ENCODE results near the gene TOMM70.
"Not testable (repeated sequence)": the region's sequence is repeated elsewhere in the genome, so short reads cannot be mapped to it uniquely, and the experiment has no call there.

TOMM70 gene

DNA sequence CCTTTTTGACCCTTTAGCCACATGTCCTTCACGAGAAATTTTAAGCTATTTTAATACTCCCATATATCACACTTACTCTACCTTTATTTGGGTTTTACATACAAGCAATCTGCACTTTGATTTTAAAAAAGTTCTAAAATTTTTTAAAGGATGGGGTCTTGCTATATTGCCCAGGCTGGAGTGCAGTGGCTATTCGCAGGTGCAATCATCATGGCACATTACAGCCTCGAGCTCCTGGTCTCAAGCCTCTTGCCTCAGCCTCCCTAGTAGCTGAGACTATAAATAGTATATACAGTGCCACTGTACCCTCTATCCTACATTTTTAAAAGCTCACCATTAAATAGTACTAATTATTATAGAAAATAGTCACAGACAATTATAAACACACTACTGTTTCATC, 36.5 kb downstream of the TOMM70 start:
- no peak for DNase-seq (ENCODE audit: low read depth in 2 of 2)

DNA sequence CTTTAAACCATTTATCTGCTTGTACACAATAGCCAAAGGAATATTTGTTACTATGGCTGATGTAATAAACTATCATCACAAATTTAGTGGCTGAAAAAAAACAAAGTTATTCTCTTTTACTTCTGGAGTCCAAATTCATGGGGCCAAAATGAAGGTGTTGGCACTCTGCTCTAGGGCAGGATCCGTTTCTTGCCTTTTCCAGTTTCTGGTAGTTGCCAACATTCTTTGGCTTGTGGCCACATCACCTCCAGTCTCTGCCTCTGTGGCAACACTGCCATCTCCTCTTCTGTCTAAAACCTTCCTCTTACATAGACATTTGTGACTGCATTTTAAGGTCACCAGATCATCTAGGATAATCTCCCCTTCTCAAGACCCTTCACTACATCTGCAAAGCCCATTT, 39.0 kb downstream of the TOMM70 start:
- no peak for DNase-seq (ENCODE audit: low read depth in 2 of 2)

DNA sequence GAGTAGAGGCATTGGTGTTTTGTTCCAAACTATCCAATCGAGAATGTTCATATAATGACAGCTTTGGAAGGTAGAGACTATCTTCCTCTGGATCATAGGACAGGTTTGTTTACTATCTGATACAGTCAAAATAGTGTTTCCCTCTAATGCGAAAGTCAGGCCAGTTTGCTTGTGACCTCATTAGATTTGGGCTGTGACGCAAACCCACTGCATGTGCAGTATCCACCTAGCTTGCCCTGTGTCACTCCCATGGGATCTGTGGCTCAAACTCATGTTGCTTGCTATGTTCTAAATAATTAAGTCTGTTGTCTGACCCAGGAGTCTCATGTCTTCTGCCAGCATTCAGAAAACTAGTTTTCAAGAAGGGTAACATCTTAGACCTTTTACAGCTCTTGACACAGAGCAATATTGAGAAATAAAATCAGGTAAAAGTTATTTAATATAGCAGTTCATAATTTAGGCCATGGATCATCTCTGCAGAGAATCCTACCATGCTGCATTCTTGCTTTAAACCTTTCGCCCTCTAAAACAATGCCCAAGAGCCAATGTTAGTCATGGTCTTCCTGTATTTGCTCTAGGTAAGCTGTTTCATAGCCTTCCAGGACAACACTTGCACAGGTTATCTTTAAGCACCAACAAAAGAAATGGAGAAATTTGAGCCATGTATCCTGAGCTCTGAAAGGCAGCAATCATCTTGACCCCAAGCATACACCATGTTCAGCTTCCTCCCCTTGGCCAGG, 40.0 kb downstream of the TOMM70 start:
- no peak for DNase-seq (ENCODE audit: low read depth in 2 of 2)

DNA sequence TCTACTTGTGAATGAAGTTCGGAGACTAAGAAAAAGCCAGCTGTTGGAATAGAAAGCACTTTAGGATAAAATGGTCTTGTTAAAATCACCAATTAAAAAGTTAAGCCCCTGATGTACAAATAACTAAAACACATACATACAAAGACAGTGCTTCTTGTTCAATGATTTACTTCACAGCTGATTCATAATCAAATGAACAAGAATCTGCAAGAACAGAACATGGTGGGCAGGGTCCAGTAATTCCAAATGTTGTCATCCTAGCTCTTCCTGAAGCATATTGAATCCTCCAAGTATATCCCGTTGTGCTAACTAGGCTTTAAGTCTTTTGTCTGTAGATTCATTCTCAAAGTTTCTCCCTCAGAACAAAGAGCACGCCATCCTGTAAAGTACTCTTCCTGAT, 41.9 kb downstream of the TOMM70 start:
- DNase-seq (ENCODE audit: low read depth in 2 of 2): no peak

DNA sequence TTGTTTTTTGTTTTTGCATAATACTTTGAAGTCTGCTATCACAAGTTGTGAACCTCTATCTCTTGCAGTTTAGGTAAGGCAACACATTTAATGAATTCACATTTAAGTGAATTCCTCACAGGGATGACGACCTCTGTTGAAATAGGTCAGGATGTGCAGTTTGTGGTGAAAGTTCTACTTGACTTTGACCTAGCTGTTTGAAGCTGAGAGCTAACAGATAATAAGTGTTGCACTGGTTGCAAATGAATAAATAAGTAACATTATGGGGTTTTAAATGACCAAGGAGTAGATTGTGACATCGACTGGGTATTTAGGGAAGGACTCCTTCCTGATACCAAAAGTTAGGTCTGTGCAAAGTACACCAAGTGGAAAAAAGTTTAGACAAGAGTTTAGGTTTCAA, 42.5 kb downstream of the TOMM70 start:
- no peak for DNase-seq (ENCODE audit: low read depth in 2 of 2)

DNA sequence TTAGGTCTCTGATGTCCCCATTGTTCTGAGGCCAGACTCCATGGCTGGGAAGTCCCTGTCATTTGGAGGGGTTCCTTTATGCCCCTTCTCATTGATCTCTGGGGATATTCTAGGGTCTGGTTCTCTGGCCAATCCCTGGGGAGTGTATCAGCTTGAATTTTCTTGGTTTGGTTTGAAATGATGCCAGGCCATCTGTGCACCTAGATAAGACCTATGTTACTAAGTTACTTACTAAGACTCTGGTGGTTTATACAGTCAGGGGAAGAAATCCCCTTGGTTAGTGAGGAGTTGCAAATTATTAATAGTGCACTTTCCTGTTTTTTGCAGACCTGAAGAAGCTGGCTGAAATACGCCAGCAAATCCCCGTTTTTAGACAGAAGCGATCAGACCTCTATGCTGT, 46.0 kb downstream of the TOMM70 start:
- no peak for DNase-seq (ENCODE audit: low read depth in 2 of 2)

DNA sequence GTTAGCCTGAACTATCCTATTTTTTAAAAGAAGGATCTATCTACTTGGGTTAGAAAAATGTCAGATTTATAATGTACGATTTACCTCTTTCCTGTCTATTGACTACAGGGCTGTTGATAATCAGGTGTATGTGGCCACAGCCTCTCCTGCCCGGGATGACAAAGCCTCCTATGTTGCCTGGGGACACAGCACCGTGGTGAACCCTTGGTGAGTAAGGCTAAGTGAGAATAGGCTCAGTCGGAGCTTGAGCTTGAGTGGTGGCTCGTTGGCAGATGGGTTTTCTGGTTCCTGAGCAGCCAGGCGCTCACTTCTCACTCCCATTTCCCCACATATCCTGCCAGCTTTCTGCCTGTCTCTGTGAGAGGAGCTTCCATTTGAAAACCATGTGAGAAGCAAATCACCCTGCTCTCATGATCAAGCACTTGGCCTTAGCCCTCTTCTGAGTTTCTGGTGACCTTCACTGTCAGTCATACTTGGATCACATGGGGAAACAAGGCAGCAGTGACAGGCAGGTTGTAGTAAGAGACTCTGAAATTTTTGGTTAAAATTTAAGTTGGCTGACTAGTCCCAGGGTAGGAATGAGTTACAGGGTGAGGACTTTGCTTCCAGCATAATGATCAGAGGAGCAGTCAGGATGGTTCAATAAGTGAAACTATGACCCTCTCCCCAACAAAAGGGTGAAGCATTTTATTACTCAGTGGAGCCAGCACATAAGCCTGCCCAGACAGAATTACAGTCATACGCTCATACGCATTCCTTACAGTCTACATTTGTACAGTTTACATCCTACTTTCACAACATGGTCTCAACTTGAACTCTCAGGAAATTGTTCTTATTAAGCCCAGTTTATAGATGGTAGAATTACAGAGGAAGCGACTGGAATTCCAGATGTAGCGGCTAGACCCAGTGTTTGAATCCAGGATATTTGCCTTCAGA, 48.3 kb downstream of the TOMM70 start:
- DNase-seq (ENCODE audit: low read depth in 2 of 2): no peak

DNA sequence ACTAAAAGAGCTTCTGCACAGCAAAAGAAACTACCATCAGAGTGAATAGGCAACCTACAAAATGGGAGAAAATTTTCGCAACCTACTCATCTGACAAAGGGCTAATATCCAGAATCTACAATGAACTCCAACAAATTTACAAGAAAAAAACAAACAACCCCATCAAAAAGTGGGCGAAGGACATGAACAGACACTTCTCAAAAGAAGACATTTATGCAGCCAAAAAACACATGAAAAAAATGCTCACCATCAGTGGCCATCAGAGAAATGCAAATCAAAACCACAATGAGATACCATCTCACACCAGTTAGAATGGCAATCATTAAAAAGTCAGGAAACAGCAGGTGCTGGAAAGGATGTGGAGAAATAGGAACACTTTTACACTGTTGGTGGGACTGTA, 49.1 kb downstream of the TOMM70 start:
- not testable (repeated sequence) for DNase-seq (ENCODE audit: low read depth in 2 of 2)

DNA sequence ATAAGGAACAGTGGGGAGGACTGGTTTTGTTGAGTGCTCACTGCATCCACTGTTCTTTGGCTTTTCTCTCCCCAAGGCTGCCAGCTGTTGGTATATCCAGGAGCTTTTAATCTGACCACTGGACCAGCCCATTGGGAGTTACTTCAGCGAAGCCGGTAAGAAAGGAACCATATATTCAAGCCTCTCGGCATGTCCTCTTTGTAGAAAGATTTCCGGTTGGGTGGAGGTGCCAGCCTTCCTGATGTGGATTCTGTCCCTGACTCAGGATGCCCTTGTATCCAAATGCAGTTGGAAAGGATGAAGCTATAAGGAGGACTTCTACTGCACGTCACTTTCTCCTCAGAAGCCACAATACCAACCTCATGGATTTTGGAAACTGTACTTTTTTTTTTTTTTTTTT, 52.2 kb downstream of the TOMM70 start:
- DNase-seq (ENCODE audit: low read depth in 2 of 2): no peak

DNA sequence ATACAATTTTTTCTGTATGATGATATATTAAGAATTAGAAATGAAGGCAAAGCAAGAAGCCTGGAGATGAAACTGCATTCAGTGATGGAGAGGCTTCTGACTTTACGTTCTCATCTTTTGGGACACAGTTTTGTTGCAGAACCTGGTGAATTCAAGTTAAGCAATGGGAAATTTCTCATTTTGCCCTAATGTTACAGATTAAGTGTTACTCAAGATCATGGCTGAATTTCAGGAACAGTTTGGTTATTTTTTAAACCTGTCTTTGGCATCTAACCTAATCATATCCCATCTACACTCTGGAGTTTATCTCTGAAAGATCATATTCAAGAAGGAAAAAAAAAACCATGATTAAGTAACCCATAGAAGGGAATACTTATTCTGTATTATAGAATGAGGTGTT, 60.4 kb downstream of the TOMM70 start:
- DNase-seq (ENCODE audit: low read depth in 2 of 2): no peak

DNA sequence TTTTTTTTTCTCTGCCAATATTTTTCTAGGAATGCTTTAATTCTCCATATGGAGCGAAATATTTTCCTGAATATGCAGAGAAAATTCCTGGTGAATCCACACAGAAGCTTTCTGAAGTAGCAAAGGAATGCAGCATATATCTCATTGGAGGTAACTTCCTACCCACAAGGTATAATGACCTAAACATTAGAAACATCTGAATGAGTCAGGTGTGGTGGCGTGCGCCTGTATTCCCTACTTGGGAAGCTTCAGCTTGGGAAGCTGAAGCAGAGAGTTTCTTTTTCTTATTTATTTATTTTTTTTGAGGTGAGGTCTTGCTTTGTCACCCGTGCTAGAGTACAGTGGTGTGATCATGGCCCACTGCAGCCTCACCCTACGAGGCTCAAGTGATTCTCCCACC, 61.1 kb downstream of the TOMM70 start:
- no peak for DNase-seq (ENCODE audit: low read depth in 2 of 2)

DNA sequence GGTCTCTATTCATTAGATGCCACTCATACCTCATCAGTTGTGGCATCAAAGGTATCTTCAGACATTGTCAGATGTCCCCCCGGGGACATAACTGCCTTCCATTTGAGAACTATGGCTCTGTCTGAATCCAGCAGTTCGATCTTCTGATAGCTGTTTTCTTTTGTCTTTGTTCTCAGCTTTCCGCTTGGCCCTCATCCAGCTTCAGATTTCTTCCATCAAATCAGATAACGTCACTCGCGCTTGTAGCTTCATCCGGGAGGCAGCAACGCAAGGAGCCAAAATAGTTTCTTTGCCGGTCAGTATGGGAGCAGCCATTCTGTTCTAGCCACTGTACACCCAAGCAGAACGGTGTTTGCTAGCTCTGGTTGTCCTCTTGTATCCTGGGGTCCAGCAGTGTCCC, 62.0 kb downstream of the TOMM70 start:
- no peak for DNase-seq (ENCODE audit: low read depth in 2 of 2)

DNA sequence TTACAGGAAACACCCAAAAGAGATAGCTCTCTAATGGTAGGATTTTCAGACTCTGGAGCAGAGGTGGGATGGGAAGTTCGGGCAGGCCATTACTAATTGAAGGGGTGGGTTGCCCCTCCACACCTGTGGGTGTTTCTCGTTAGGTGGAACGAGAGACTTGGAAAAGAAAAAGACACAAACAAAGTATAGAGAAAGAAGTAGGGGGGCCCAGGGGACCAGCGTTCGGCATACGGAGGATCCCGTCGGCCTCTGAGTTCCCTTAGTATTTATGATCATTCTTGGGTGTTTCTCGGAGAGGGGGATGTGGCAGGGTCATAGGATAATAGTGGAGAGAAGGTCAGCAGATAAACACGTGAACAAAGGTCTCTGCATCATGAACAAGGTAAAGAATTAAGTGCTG, 64.7 kb downstream of the TOMM70 start:
- not testable (repeated sequence) for DNase-seq (ENCODE audit: low read depth in 2 of 2)

DNA sequence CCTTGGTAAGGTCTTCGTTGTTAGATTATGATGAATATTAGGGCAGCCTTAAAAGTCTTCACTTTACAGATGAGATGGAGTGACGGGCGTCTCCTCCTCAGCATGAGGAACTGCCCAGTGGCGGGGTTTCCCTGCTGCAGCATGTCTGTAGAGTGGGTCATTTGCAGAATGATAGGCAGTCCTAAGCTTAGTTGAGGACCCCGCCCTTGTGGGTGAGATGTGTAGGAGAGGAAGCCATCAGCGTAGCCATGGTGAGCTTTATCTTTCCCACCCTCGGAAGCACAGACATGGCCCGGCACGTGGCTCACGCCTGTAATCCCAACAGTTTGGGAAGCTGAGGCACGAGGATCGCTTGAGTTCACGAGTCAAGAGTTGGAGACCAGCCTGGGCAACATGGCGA, 65.5 kb downstream of the TOMM70 start:
- no peak for DNase-seq (ENCODE audit: low read depth in 2 of 2)

DNA sequence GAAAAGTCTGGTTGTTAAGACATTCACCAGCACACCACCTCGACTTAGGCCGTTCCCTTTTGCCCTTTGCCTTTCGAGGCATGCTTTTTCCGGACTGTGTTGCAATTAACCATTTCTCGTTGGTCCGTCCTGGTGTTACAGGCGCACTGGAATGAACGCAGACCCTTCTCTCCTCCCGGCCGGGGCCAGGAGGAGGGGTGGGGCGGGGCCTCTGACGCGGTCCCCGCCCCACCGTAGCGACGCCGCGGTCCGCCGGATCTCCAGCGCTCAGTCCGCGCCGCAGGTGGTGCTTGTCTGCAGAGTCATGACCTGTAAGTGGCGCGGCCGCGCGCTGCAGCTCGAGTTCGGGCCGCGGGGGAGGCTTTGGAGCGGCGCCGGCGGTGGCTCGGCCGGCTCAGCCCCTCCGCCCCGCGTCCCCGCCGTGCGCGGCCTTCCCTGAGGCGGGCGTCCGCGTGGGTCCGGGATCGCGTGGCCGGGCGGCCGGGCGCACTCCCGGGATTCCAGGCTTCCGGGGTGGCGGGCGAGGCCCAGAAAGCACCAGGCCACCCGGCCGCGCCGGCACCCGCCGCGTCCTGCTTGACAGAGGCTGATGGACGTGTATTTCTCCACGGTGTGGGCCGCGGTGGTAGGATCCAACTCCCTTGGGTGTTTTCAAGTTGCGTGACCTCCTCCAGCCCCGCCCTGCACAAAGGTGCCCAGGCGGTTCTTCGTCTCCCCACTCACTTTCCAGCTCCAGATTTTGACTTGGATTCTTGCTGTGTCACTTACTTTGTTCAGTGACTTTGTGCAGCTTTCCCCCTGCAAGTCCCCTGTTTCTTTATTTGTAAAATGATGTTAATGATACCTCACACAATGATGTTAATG, 66.2 kb downstream of the TOMM70 start, which contains the start of gene NIT2:
Gene NIT2, plus strand, starts transcription at position 270 of the 864 bp plus-strand sequence. Its CDS starts 35 bp downstream, at position 305.
- DNase-seq (ENCODE audit: low read depth in 2 of 2): peak; percentile 59 to 62

DNA sequence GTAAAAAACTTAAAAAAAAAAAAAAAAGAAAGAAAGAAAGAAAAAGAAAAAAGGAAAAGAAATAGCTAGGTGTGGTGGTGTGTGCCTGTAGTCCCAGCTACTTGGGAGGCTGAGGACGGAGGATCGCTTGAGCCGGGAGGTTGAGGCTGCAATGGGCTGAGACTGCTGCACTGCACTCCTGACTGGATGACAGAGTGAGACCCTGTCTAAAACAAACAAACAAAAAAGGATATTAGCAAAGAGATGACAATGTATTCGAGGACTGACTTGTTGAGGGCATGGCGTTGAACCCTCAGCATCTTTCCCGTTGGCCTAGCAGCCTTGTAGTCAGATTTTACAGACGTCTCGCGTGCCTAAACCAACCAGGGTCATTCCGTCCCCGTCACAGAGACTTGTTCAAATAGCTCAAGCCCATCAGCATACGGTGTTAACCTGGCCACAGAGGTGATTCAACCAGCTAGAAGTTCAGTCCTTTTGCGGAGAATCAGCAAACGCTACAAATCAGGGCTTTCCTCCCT, 66.9 kb downstream of the TOMM70 start:
- DNase-seq (ENCODE audit: low read depth in 2 of 2): no peak

DNA sequence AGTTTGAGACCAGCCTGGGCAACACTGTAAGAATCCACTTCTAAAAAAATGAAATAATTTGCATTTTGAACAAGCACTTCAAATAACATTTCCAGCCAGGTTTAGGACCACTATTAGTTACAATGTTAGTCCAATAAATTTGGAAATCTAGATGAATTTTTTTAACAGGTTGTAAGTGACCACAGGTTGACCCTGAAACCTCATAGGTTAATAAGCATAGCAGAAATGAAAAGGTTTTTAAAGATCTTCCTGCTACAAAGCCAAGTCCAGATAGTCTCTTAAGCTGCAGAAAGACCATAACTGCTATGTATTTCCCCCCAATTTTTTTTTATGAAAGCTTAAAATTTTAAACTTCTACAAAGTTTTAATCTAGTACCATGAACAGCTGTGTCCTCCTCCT, 67.8 kb downstream of the TOMM70 start:
- DNase-seq (ENCODE audit: low read depth in 2 of 2): no peak

DNA sequence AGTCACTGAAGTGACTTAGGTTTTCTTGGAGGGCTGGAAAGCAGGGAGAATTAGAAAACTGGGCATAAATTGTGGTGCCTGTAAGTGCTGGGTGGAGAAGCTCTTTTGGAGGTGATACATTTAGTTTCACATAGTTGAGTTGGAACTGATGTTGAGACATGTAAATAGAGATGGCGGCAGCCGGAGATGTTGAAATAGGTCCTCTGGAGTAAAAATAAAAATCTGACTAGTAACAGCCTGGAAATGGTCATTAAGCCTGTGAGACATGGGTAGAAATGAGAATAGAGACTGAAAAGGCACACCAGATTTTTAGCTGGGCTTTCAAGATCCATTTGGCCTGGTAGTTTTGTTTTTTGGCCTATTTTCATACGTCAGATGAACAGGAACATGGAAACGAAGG, 69.2 kb downstream of the TOMM70 start:
- no peak for DNase-seq (ENCODE audit: low read depth in 2 of 2)

DNA sequence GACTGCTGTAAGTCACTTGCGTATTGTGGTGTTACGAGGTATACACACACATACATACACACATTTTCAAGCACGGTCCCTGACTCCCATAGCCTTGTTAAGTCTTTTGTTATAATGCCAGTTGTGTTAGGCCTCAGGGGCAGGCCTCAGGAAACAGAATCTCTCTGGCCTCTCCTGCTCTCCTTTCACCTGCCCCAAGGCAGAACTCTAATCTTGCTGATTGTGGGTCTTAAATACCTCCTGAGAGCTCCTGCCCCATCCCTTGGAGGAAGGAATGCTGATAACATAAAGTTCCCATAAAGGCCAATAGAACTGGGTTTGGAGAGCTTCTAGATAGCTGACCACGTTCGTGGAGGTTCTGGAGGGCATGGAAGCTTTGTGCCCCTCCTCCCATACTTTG, 70.2 kb downstream of the TOMM70 start:
- no peak for DNase-seq (ENCODE audit: low read depth in 2 of 2)

DNA sequence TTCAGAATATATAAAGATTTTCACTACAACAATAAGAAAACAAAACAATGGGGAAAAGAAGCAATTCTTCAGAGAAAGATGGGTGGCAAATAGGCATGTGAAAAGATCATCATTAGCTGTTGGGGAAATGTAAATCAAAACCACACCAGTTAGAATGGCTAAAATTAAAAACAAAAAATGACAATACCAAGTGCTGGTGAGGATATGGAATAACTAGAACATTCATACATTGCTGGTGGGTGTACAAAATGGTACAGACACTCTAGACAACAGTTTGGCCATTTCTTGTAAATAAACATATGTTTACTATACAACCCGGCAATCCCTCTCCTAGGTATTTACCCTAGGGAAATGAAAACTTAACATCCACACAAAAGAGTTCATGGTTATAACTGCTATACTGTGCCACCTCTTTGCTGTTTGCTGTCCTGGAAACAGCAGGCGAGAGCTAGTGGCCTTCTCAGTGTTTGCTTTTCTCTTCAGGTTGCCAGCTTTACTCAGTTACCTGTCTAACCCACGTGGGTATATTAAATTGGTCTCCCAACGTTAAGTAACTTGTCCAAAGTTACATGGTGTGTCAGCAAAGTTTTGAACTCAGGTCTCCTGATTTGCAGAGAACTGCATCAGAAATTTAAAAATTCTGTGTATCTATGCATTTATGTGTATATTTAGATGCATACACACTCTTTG, 70.9 kb downstream of the TOMM70 start:
- no peak for DNase-seq (ENCODE audit: low read depth in 2 of 2)

DNA sequence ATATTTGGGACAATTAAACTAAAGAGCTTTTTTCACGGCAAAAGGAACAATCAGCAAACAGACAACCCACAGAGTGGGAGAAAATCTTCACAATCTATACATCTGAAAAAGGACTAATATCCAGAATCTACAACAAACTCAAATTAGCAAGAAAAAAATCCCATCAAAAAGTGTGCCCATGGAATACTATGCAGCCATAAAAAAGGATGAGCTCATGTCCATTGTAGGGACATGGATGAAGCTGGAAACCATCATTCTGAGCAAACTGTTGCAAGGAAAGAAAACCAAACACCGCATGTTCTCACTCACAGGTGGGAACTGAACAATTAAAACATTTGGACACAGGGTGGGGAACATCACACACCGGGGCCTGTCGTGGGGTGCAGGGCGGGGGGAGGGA, 73.5 kb downstream of the TOMM70 start:
- not testable (repeated sequence) for DNase-seq (ENCODE audit: low read depth in 2 of 2)
